GM12874 (cell line): ENCODE measurements around the gene LMOD1.

Experiments used
- CTCF ChIP-seq: IDR thresholded peaks from 2 replicates; pipeline ENCODE4 v1.5.1; 2011; ENCODE audit warnings: low read depth, mild to moderate bottlenecking, control low read depth, low read length, moderate library complexity; ENCODE audit not compliant: insufficient read depth

The LMOD1 gene

GRCh38 chr1:201955729-201956143, 9.4 kb upstream of the LMOD1 start:
- TF ChIP-seq CTCF: no peak

- no peak for TF ChIP-seq CTCF
Observed at GRCh38 chr1:201955009-201955728, 8.8 kb upstream of the LMOD1 start, which contains the start of gene TIMM17A. Gene TIMM17A, plus strand, starts transcription at chr1:201955503. Its CDS starts 24 bp downstream, at chr1:201955527.

GRCh38 chr1:201954263-201955008, 8.1 kb upstream of the LMOD1 start:
- TF ChIP-seq CTCF: no peak

- TF ChIP-seq CTCF: no peak
Observed at GRCh38 chr1:201949491-201949890, 3.1 kb upstream of the LMOD1 start.

GRCh38 chr1:201947697-201948008, 1.3 kb upstream of the LMOD1 start:
- TF ChIP-seq CTCF: no peak

- no peak for TF ChIP-seq CTCF
Observed at GRCh38 chr1:201945863-201946223, 505 bp downstream of the LMOD1 start.

GRCh38 chr1:201945157-201945556, 1.2 kb downstream of the LMOD1 start:
- 0 out of 2 replicates have a peak, but pooled peaks have one; percentile 2 for TF ChIP-seq CTCF
